ENCODE measurements around the gene VWC2L. TPM values are rescaled to one million over a fixed set of nuclear protein-coding genes. Genes with fewer than 3 reads are reported as not detected.

Gene VWC2L
- total and polyA plus RNA-seq, 2 of the 8 experiments (the other 6 are each of a cell fraction or from before 2014, with no cell fraction given): not detected

- no peaks in the 10 kb centered on the region for H3K23me2 ChIP-seq (ENCODE audit: low read depth, low read length)
- H3K4me2 ChIP-seq (ENCODE audit: insufficient read depth in 1 of 2, low read depth in 2 of 2, low read length in 2 of 2): no peak overlapping the region
- no peaks in the 10 kb centered on the region for H3K9me3 ChIP-seq (ENCODE audit: insufficient read depth in 2 of 2, low read depth in 1 of 2, low read length in 1 of 2)
- H3K56ac ChIP-seq (replicated peaks; ENCODE audit: insufficient read length, low read depth, low read length): no peak overlapping the region
- no peak overlapping the region for H2BK120ac ChIP-seq (replicated peaks; ENCODE audit: low read depth, low read length)
- no peak for DNase-seq (ENCODE audit: low read depth in 1 of 2, low spot score in 2 of 2)
- H4K5ac ChIP-seq (ENCODE audit: insufficient read length, low read depth, low read length): no peak overlapping the region
- no peak overlapping the region for H3K23ac ChIP-seq (ENCODE audit: insufficient read length)
- ChIA-PET CTCF (ENCODE audit: partially characterized antibody) (no interaction called here), POLR2A (ENCODE audit: partially characterized antibody) (no interaction called here)
- H3K27ac ChIP-seq (ENCODE audit: low read depth, low read length): no peak overlapping the region
- no peak overlapping the region for H2AK5ac ChIP-seq (ENCODE audit: low read depth, low read length)
- no peak overlapping the region for H2AFZ ChIP-seq (ENCODE audit: low read length)
- no peak overlapping the region for H3K9ac ChIP-seq (replicated peaks in 1 of 4; ENCODE audit: extremely low read depth in 1 of 4, low read depth in 3 of 4, low read length in 3 of 4)
- 83% methylated on average over 2 of the region's 2 CpGs; no CpG with 5 or more reads in 1 of the 2 experiments for WGBS, 2 experiments (ENCODE audit: extremely low coverage in 1 of 2, insufficient coverage in 1 of 2, insufficient read length in 1 of 2, insufficient replicate concordance in 2 of 2, low coverage in 1 of 2, low lambda C conversion rate in 2 of 2, missing lambda C conversion rate in 1 of 2)
- H4K91ac ChIP-seq (replicated peaks; ENCODE audit: insufficient read length, low read length): no peak overlapping the region
- H3K18ac ChIP-seq (ENCODE audit: extremely low read depth, low read length): no peak overlapping the region
- no peak for FAIRE-seq
- no peak overlapping the region for H3K14ac ChIP-seq (ENCODE audit: insufficient read length)
- H4K8ac ChIP-seq (ENCODE audit: extremely low read depth, insufficient read depth, low read length): no peak overlapping the region
- H3K27me3 ChIP-seq (replicated peaks in 1 of 4; ENCODE audit: control insufficient read depth in 3 of 4, extremely low read depth in 1 of 4, insufficient read depth in 3 of 4, low read length in 3 of 4): no peaks in the 10 kb centered on the region
- no peak overlapping the region for H2BK5ac ChIP-seq (ENCODE audit: low read depth, low read length)
- H3K4me1 ChIP-seq (replicated peaks in 1 of 4; ENCODE audit: control insufficient read depth in 3 of 4, insufficient read depth in 4 of 4, low read length in 3 of 4): no peaks in the 10 kb centered on the region; a peak in 1 of 7 replicates
- H2BK15ac ChIP-seq (ENCODE audit: low read length): no peak overlapping the region
- no peaks in the 10 kb centered on the region for H4K20me1 ChIP-seq (replicated peaks in 1 of 2; ENCODE audit: control insufficient read depth in 1 of 2, insufficient read depth in 2 of 2, low read length in 2 of 2)
- H3K79me1 ChIP-seq (ENCODE audit: low read depth, low read length): no peaks in the 10 kb centered on the region
- no peak overlapping the region for H2BK12ac ChIP-seq (ENCODE audit: low read depth, low read length)
- no peaks in the 10 kb centered on the region for H3K79me2 ChIP-seq (ENCODE audit: control insufficient read depth in 1 of 2, insufficient read depth in 2 of 2, low read length in 2 of 2)
- no peak overlapping the region for H3K4me3 ChIP-seq (ENCODE audit: extremely low read depth in 1 of 4, insufficient read depth in 2 of 4, low read depth in 3 of 4, low read length in 4 of 4)
- H3K36me3 ChIP-seq (ENCODE audit: control insufficient read depth in 2 of 4, insufficient read depth in 4 of 4, low read length in 3 of 4): no peaks in the 10 kb centered on the region
- H2BK20ac ChIP-seq (ENCODE audit: low read length): no peak overlapping the region
- no peak overlapping the region for H3K4ac ChIP-seq (replicated peaks; ENCODE audit: insufficient read length, low read depth, low read length)
- TF ChIP-seq HDAC2 (IDR thresholded peaks at IDR 0.05; ENCODE audit: borderline replicate concordance in 1 of 2, low read depth in 2 of 2, low read length in 2 of 2): no peak
- no peak for TF ChIP-seq NANOG (IDR thresholded peaks at IDR 0.05; ENCODE audit: insufficient read depth, low read depth, low read length, poor library complexity, severe bottlenecking)
- TF ChIP-seq ATF2 (IDR thresholded peaks at IDR 0.05; ENCODE audit: low read length): no peak
- TF ChIP-seq SIRT6 (IDR thresholded peaks at IDR 0.05; ENCODE audit: low read length): no peak
- TF ChIP-seq SP2 (IDR thresholded peaks at IDR 0.05; ENCODE audit: low read length): no peak
- TF ChIP-seq POLR2A (IDR thresholded peaks at IDR 0.05; ENCODE audit: control extremely low read depth in 1 of 2, low read depth in 2 of 2, low read length in 2 of 2): no peak
- no peak for TF ChIP-seq TAF1 (IDR thresholded peaks at IDR 0.05; ENCODE audit: low read depth, low read length)
- no peak for TF ChIP-seq JUN (IDR thresholded peaks at IDR 0.05; ENCODE audit: low read depth, low read length)
- no peak for TF ChIP-seq CHD2 (IDR thresholded peaks at IDR 0.05; ENCODE audit: low read length)
- TF ChIP-seq RBBP5 (IDR thresholded peaks at IDR 0.05; ENCODE audit: borderline replicate concordance, low read depth, low read length): no peak
- no peak for TF ChIP-seq SAP30 (IDR thresholded peaks at IDR 0.05; ENCODE audit: insufficient read depth, insufficient replicate concordance, low read length)
- no peak for TF ChIP-seq TCF12 (IDR thresholded peaks at IDR 0.05; ENCODE audit: low read depth, low read length)
These were observed 40.8 kb downstream of the VWC2L start for GRCh38 chr2:214451516-214452275.

Data from H1 (cell line).